ENCODE results near the gene DUS4L.

DNA sequence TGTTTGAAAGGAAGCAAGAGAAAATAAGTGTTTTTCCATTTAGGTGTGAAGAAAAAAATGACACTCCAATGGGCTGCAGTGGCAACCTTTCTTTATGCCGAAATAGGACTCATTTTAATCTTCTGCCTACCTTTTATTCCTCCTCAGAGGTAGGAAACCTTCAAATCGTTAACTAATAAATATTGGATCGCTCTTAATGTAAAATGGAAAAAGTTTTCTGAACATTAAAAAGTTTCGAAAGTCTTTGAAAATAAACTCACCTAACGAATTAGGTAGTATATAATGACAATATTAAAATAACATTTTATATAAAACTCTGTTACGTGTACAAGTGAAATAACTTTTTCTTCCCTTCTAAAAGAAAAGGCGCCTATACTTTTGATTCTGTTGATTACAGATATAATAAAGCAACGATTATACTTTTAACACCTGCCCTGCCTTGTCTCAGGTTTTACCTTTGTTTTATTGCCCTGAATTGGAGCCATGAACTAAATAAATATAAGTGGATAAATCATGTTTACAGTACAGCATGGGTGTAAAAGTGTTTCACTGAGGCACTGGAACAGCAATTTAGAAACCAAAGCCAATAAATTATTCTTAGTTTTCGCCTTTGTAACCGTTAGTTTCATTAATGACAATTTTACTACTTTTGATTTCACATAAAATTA, 17.1 kb downstream of the DUS4L start:
- TF ChIP-seq, protein P1, sequence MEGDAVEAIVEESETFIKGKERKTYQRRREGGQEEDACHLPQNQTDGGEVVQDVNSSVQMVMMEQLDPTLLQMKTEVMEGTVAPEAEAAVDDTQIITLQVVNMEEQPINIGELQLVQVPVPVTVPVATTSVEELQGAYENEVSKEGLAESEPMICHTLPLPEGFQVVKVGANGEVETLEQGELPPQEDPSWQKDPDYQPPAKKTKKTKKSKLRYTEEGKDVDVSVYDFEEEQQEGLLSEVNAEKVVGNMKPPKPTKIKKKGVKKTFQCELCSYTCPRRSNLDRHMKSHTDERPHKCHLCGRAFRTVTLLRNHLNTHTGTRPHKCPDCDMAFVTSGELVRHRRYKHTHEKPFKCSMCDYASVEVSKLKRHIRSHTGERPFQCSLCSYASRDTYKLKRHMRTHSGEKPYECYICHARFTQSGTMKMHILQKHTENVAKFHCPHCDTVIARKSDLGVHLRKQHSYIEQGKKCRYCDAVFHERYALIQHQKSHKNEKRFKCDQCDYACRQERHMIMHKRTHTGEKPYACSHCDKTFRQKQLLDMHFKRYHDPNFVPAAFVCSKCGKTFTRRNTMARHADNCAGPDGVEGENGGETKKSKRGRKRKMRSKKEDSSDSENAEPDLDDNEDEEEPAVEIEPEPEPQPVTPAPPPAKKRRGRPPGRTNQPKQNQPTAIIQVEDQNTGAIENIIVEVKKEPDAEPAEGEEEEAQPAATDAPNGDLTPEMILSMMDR (tag by site-specific recombination; IDR thresholded peaks at IDR 0.05): no peak
- TF ChIP-seq ZNF830 (tag by site-specific recombination; IDR thresholded peaks at IDR 0.05; ENCODE audit: low read depth): no peak
- TF ChIP-seq SCRT2 (tag by site-specific recombination; IDR thresholded peaks at IDR 0.05): no peak
- TF ChIP-seq ZBTB17 (tag by site-specific recombination; IDR thresholded peaks at IDR 0.05): no peak
- TF ChIP-seq, protein P2, sequence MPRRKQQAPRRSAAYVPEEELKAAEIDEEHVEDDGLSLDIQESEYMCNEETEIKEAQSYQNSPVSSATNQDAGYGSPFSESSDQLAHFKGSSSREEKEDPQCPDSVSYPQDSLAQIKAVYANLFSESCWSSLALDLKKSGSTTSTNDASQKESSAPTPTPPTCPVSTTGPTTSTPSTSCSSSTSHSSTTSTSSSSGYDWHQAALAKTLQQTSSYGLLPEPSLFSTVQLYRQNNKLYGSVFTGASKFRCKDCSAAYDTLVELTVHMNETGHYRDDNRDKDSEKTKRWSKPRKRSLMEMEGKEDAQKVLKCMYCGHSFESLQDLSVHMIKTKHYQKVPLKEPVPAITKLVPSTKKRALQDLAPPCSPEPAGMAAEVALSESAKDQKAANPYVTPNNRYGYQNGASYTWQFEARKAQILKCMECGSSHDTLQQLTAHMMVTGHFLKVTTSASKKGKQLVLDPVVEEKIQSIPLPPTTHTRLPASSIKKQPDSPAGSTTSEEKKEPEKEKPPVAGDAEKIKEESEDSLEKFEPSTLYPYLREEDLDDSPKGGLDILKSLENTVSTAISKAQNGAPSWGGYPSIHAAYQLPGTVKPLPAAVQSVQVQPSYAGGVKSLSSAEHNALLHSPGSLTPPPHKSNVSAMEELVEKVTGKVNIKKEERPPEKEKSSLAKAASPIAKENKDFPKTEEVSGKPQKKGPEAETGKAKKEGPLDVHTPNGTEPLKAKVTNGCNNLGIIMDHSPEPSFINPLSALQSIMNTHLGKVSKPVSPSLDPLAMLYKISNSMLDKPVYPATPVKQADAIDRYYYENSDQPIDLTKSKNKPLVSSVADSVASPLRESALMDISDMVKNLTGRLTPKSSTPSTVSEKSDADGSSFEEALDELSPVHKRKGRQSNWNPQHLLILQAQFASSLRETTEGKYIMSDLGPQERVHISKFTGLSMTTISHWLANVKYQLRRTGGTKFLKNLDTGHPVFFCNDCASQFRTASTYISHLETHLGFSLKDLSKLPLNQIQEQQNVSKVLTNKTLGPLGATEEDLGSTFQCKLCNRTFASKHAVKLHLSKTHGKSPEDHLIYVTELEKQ (tag by site-specific recombination; IDR thresholded peaks at IDR 0.05; ENCODE audit: borderline replicate concordance): no peak
- TF ChIP-seq ZNF175 (tag by site-specific recombination; IDR thresholded peaks at IDR 0.05): no peak
